Measurements from ENCODE around the gene ANAPC7.
"Not testable (repeated sequence)": the region's sequence is repeated elsewhere in the genome, so short reads cannot be mapped to it uniquely, and the experiment has no call there.

Gene ANAPC7

GRCh38 chr12:110403146-110403975, at the start of gene ANAPC7:
Gene ANAPC7 (minus strand): TSS chr12:110403708. CDS start chr12:110403627, 81 bp downstream.
- DNase-seq (ENCODE audit: low spot score), result peak; percentile 92

- no peak for DNase-seq (ENCODE audit: low spot score)
These were observed 47.8 kb upstream of the ANAPC7 start for GRCh38 chr12:110451263-110451662.

GRCh38 chr12:110449799-110450497, 46.4 kb upstream of the ANAPC7 start, which contains the start of gene ARPC3:
Gene ARPC3 (minus strand): TSS chr12:110450337. CDS start chr12:110450260, 77 bp downstream.
- peak; percentile 89 for DNase-seq (ENCODE audit: low spot score)

- DNase-seq (ENCODE audit: low spot score), result no peak
These were observed 40.9 kb upstream of the ANAPC7 start for GRCh38 chr12:110444455-110444854.

GRCh38 chr12:110436231-110436630, 32.7 kb upstream of the ANAPC7 start:
- DNase-seq (ENCODE audit: low spot score), result no peak

- no peak for DNase-seq (ENCODE audit: low spot score)
These were observed 28.6 kb upstream of the ANAPC7 start for GRCh38 chr12:110431957-110432587.

- DNase-seq (ENCODE audit: low spot score), result not testable (repeated sequence)
These were observed 26.2 kb upstream of the ANAPC7 start for GRCh38 chr12:110429676-110430075.

GRCh38 chr12:110426406-110426805, 22.9 kb upstream of the ANAPC7 start:
- no peak for DNase-seq (ENCODE audit: low spot score)

GRCh38 chr12:110424237-110424636, 20.7 kb upstream of the ANAPC7 start:
- DNase-seq (ENCODE audit: low spot score), result no peak

- no peak for DNase-seq (ENCODE audit: low spot score)
These were observed 18.2 kb upstream of the ANAPC7 start for GRCh38 chr12:110421701-110422100.

GRCh38 chr12:110421159-110421661, 17.7 kb upstream of the ANAPC7 start:
- no peak for DNase-seq (ENCODE audit: low spot score)

GRCh38 chr12:110420644-110421043, 17.1 kb upstream of the ANAPC7 start:
- DNase-seq (ENCODE audit: low spot score), result not testable (repeated sequence)

- not testable (repeated sequence) for DNase-seq (ENCODE audit: low spot score)
These were observed 13.6 kb upstream of the ANAPC7 start for GRCh38 chr12:110417113-110417512.

GRCh38 chr12:110410086-110410485, 6.6 kb upstream of the ANAPC7 start:
- DNase-seq (ENCODE audit: low spot score), result not testable (repeated sequence)

- not testable (repeated sequence) for DNase-seq (ENCODE audit: low spot score)
These were observed 1.7 kb upstream of the ANAPC7 start for GRCh38 chr12:110405126-110405662.

GRCh38 chr12:110403976-110404682, 621 bp upstream of the ANAPC7 start:
- DNase-seq (ENCODE audit: low spot score), result peak; percentile 90

- DNase-seq (ENCODE audit: low spot score), result no peak
These were observed 20.8 kb downstream of the ANAPC7 start for GRCh38 chr12:110382683-110383082.

GRCh38 chr12:110379631-110380030, 23.9 kb downstream of the ANAPC7 start:
- no peak for DNase-seq (ENCODE audit: low spot score)

- no peak for DNase-seq (ENCODE audit: low spot score)
These were observed 24.3 kb downstream of the ANAPC7 start for GRCh38 chr12:110379197-110379596.

- not testable (repeated sequence) for DNase-seq (ENCODE audit: low spot score)
These were observed 25.2 kb downstream of the ANAPC7 start for GRCh38 chr12:110378131-110378790.
